HCT116 (cell line): ENCODE results near the gene SMIM44. TPM values are rescaled to one million over a fixed set of nuclear protein-coding genes. Genes with fewer than 3 reads are reported as not detected.
"Not testable (repeated sequence)": the region's sequence is repeated elsewhere in the genome, so short reads cannot be mapped to it uniquely, and the experiment has no call there.

Experiments used
- ATAC-seq: fragments of 200-7000 bp; cut with Tn5 transposase; 2 replicates; pipeline ENCODE4 v1.9.1; 2020; ENCODE audit warnings: mild to moderate bottlenecking, moderate library complexity
- BruUV-seq: library from RNA; stranded (reverse); fragments of 400-500 nt; replicated peaks from 2 replicates; lab custom pipeline; 2021; lab: Mats Ljungman, UMichigan
- CTCF ChIA-PET: fragments of 300-600 bp; sonication (Branson Sonifier 250); formaldehyde crosslinking; loops from one replicate; lab custom pipeline; 2021; ENCODE audit warnings: antibody characterized with exemption; lab: Charles Lee
- POLR2A ChIA-PET: fragments of 300-600, 350-600 bp; sonication (Branson Sonifier 250); formaldehyde crosslinking; loops from one replicate; lab custom pipeline; 2021; ENCODE audit warnings: antibody characterized with exemption; lab: Charles Lee
- RAD21 ChIA-PET, 2 experiments: fragments of 300-600 bp; sonication (Branson Sonifier 250); formaldehyde crosslinking; loops; one replicate each; lab custom pipeline; 2023; ENCODE audit warnings: low total read pairs in 2 of 2; ENCODE audit not compliant: uncharacterized antibody in 2 of 2, unreplicated experiment in 2 of 2, low non-redundant PET in 1 of 2; lab: Charles Lee
- DNase-seq: peaks from one replicate; pipeline ENCODE4 v3.0.0-alpha.2; 2010; ENCODE audit warnings: low read depth, low spot score
- H2AFZ ChIP-seq: fragments of 200-600 bp; shearing (Covaris generic), sonication (generic); 2 replicates; pipeline ENCODE4 v1.6.1; 2017; ENCODE audit warnings: low read depth, mixed run types, mixed read lengths, antibody characterized with exemption, low read length; ENCODE audit not compliant: poor library complexity, severe bottlenecking
- H3K27ac ChIP-seq: 2 replicates; pipeline ENCODE4 v1.5.1; 2012; ENCODE audit warnings: low read depth, low read length
- H3K27me3 ChIP-seq: fragments of 200-600 bp; sonication (generic); 2 replicates; pipeline ENCODE4 v1.6.1; 2016; ENCODE audit warnings: mixed run types, low read length, mixed read lengths; ENCODE audit not compliant: insufficient read depth
- H3K36me3 ChIP-seq, 2 experiments: fragments of 200-500 bp in 1 of 2; fragments of 200-600 bp in 1 of 2; sonication (Bioruptor generic) in 1 of 2; sonication (generic) in 1 of 2; 2 replicates each; pipeline versions ENCODE4 v1.5.1 to v1.6.1; 2014 to 2016; ENCODE audit warnings: low read length in 2 of 2, inconsistent platforms in 1 of 2, mixed read lengths in 1 of 2, mixed run types in 1 of 2; ENCODE audit not compliant: insufficient read depth in 2 of 2, control insufficient read depth in 1 of 2
- H3K4me1 ChIP-seq, 2 experiments: fragments of 200-600 bp in 1 of 2; sonication (generic) in 1 of 2; 2 replicates each; pipeline versions ENCODE4 v1.5.1 to v1.6.1; 2012 to 2017; ENCODE audit warnings: low read length in 2 of 2, inconsistent platforms in 1 of 2, mild to moderate bottlenecking in 1 of 2, mixed read lengths in 1 of 2, mixed run types in 1 of 2, moderate library complexity in 1 of 2; ENCODE audit not compliant: insufficient read depth in 2 of 2, control insufficient read depth in 1 of 2
- H3K4me2 ChIP-seq: fragments of 200-600 bp; sonication (generic); 2 replicates; pipeline ENCODE4 v1.6.1; 2017; ENCODE audit warnings: mixed run types, low read length, mixed read lengths
- H3K4me3 ChIP-seq, 2 experiments: fragments of 200-600 bp in 1 of 2; sonication (generic) in 1 of 2; replicated peaks in 1 of 2; 2 replicates each; pipeline ENCODE4 v1.5.1; 2011 to 2016; ENCODE audit warnings: low read length in 2 of 2, control low read depth in 1 of 2, low read depth in 1 of 2, mild to moderate bottlenecking in 1 of 2, mixed read lengths in 1 of 2, mixed run types in 1 of 2
- H3K79me2 ChIP-seq: fragments of 200-600 bp; sonication (generic); 2 replicates; pipeline ENCODE4 v1.6.1; 2017; ENCODE audit warnings: mild to moderate bottlenecking, mixed run types, low read length, moderate library complexity, mixed read lengths; ENCODE audit not compliant: insufficient read depth
- H3K9ac ChIP-seq: fragments of 200-600 bp; sonication (generic); 2 replicates; pipeline ENCODE4 v1.6.1; 2016; ENCODE audit warnings: low read length, mixed read lengths
- H3K9me2 ChIP-seq: fragments of 200-600 bp; sonication (generic), shearing (Covaris generic); 2 replicates; pipeline ENCODE4 v1.6.1; 2017; ENCODE audit warnings: mixed run types, mild to moderate bottlenecking, moderate library complexity; ENCODE audit not compliant: insufficient read depth
- H3K9me3 ChIP-seq, 2 experiments: fragments of 200-500 bp in 1 of 2; fragments of 200-600 bp in 1 of 2; sonication (Bioruptor generic) in 1 of 2; sonication (generic) in 1 of 2; 2 replicates each; pipeline ENCODE4 v1.6.1; 2014 to 2017; ENCODE audit warnings: low read length in 2 of 2, mixed read lengths in 2 of 2, inconsistent platforms in 1 of 2, low read depth in 1 of 2, mild to moderate bottlenecking in 1 of 2, mixed run types in 1 of 2, moderate library complexity in 1 of 2; ENCODE audit not compliant: control insufficient read depth in 1 of 2, insufficient read depth in 1 of 2
- H4K20me1 ChIP-seq: fragments of 200-600 bp; sonication (generic), shearing (Covaris generic); 2 replicates; pipeline ENCODE4 v1.6.1; 2017; ENCODE audit warnings: mixed run types, mild to moderate bottlenecking, moderate library complexity; ENCODE audit not compliant: insufficient read depth
- EGR1 ChIP-seq: IDR thresholded peaks from 2 replicates; pipeline ENCODE4 v1.6.1; 2012; ENCODE audit warnings: low read depth
- ELF1 ChIP-seq: IDR thresholded peaks from 2 replicates; pipeline ENCODE4 v1.6.1; 2012; ENCODE audit warnings: low read depth, borderline replicate concordance
- EZH2phosphoT487 ChIP-seq: fragments of 200-600 bp; IDR thresholded peaks from 2 replicates; pipeline ENCODE4 v1.6.1; 2018; ENCODE audit warnings: antibody characterized with exemption, borderline replicate concordance
- RAD21 ChIP-seq: IDR thresholded peaks from 2 replicates; pipeline ENCODE4 v1.6.1; 2012; ENCODE audit warnings: low read depth, mild to moderate bottlenecking
- SP1 ChIP-seq: IDR thresholded peaks from 2 replicates; pipeline ENCODE4 v1.6.1; 2012; ENCODE audit warnings: low read depth
- ZBTB33 ChIP-seq: IDR thresholded peaks from 2 replicates; pipeline ENCODE4 v1.6.1; 2011; ENCODE audit warnings: mild to moderate bottlenecking, low read length, moderate library complexity; ENCODE audit not compliant: insufficient replicate concordance; ENCODE audit errors: extremely low read depth
- intact Hi-C: fragments of 100-400 bp; cut with micrococcal nuclease; formaldehyde crosslinking; loops from 2 replicates; pipeline ENCODE4 v1.10.0; 2022
- total RNA-seq: library from RNA; stranded (reverse); gene quantifications from one replicate; pipeline ENCODE4 v1.2.1, GENCODE V29; 2021; ENCODE audit not compliant: unreplicated experiment

SMIM44 gene
- total RNA-seq, 1 experiment from 2014 or later, result not detected

GRCh38 chr19:3508771-3509535 is 25.7 kb upstream of the SMIM44 start:
- Histone ChIP-seq H3K9me3 (no peaks in the 10 kb centered on the region), H3K4me2 (peak overlapping the region; percentile 25; the same call in 1 of the 2 replicates), H3K4me1 (peaks cover 23 to 40% of the 10 kb centered on the region in 2 experiments), H3K36me3 (peaks cover 2 to 12% of the 10 kb centered on the region in 2 experiments; a peak in 2 of 4 replicates), H4K20me1 (no peaks in the 10 kb centered on the region), H3K9me2 (no peaks in the 10 kb centered on the region), H3K79me2 (peaks cover 77% of the 10 kb centered on the region), H2AFZ (no peak overlapping the region), H3K27me3 (no peaks in the 10 kb centered on the region), H3K4me3 (no peak overlapping the region), H3K9ac (no peak overlapping the region), H3K27ac (peak overlapping the region; percentile 24; the same call in 1 of the 2 replicates)
- ChIA-PET RAD21 (no interaction called here), CTCF (no interaction called here), POLR2A (no interaction called here)
- intact Hi-C loops, result no loop called here
- TF ChIP-seq EGR1 (no peak), RAD21 (no peak), EZH2phosphoT487 (no peak), SP1 (no peak), ELF1 (no peak), ZBTB33 (no peak)
- no TSS peak for BruUV-seq
- DNase-seq (no peak), ATAC-seq (no peak)

GRCh38 chr19:3508121-3508661 is 24.9 kb upstream of the SMIM44 start:
- Histone ChIP-seq H3K4me2 (peak overlapping the region; percentile 99; the same call in 1 of the 2 replicates), H3K79me2 (peaks cover 69% of the 10 kb centered on the region), H3K27ac (peak overlapping the region; percentile 24; the same call in 1 of the 2 replicates), H3K36me3 (peaks cover 2 to 12% of the 10 kb centered on the region in 2 experiments; a peak in 2 of 4 replicates), H3K4me1 (peaks cover 23 to 40% of the 10 kb centered on the region in 2 experiments)
- POLR2A ChIA-PET, RAD21 ChIA-PET, intact Hi-C loops, H3K9me3 ChIP-seq, DNase-seq, H3K4me3 ChIP-seq, H3K27me3 ChIP-seq, H3K9ac ChIP-seq, H3K9me2 ChIP-seq, CTCF ChIA-PET, BruUV-seq, H4K20me1 ChIP-seq, ATAC-seq, H2AFZ ChIP-seq: not testable (repeated sequence)
